HepG2 (cell line): ENCODE data around the gene SNAI1. TPM values are rescaled to one million over a fixed set of nuclear protein-coding genes. Genes with fewer than 3 reads are reported as not detected.
A peak's percentile ranks its signal among the peaks of the same experiment; 100 is the strongest.

Experiments used
- CBX2 ChIP-seq, 2 experiments: fragments of 200-600 bp in 1 of 2; sonication (generic); formaldehyde crosslinking in 1 of 2; IDR thresholded peaks; 2 replicates each; pipeline versions ENCODE4 v1.7.0 to v1.8.1; 2018 to 2022; ENCODE audit warnings: low read depth in 2 of 2, low read length in 1 of 2, mild to moderate bottlenecking in 1 of 2, missing genetic modification reagents in 1 of 2
- HMG20B ChIP-seq: conservative IDR thresholded peaks from 2 replicates; pipeline ENCODE4 v1.6.1; 2016; ENCODE audit warnings: missing genetic modification reagents, missing compliant biosample characterization
- JUNB ChIP-seq: sonication (generic); formaldehyde crosslinking; IDR thresholded peaks from 2 replicates; pipeline ENCODE4 v1.8.0; 2022; ENCODE audit warnings: missing genetic modification reagents, mild to moderate bottlenecking, borderline replicate concordance
- MED1 ChIP-seq: sonication (generic); formaldehyde crosslinking; IDR thresholded peaks from 2 replicates; pipeline ENCODE4 v1.4.0; 2020; ENCODE audit warnings: missing genetic modification reagents
- MYNN ChIP-seq: sonication (generic); formaldehyde crosslinking; IDR thresholded peaks from 2 replicates; pipeline ENCODE4 v1.4.0; 2020; ENCODE audit warnings: mild to moderate bottlenecking, low read depth, missing genetic modification reagents
- NKX3-1 ChIP-seq: sonication (generic); formaldehyde crosslinking; IDR thresholded peaks from 2 replicates; pipeline ENCODE4 v1.5.0; 2020; ENCODE audit warnings: missing genetic modification reagents
- PHF5A ChIP-seq: IDR thresholded peaks from one replicate; pipeline ENCODE4 v1.6.1; 2018; ENCODE audit warnings: low read depth, missing genetic modification reagents; ENCODE audit not compliant: unreplicated experiment
- RFX1 ChIP-seq: fragments of 450-650 bp; IDR thresholded peaks from 2 replicates; pipeline ENCODE4 v1.6.1; 2017
- ZFP36L1 ChIP-seq: sonication (generic); formaldehyde crosslinking; IDR thresholded peaks from 2 replicates; pipeline ENCODE4 v1.8.0; 2022; ENCODE audit warnings: mild to moderate bottlenecking, missing genetic modification reagents, moderate library complexity
- ZMYM4 ChIP-seq: sonication (generic); formaldehyde crosslinking; IDR thresholded peaks from 2 replicates; pipeline ENCODE4 v1.8.1; 2023; ENCODE audit warnings: mild to moderate bottlenecking, missing genetic modification reagents
- ZNF383 ChIP-seq: sonication (generic); formaldehyde crosslinking; IDR thresholded peaks from 2 replicates; pipeline ENCODE4 v1.4.0; 2020; ENCODE audit warnings: missing genetic modification reagents, mild to moderate bottlenecking, borderline replicate concordance
- ZNF441 ChIP-seq: sonication (generic); formaldehyde crosslinking; IDR thresholded peaks from 2 replicates; pipeline ENCODE4 v1.7.0; 2021; ENCODE audit warnings: missing genetic modification reagents, borderline replicate concordance
- ZNF547 ChIP-seq: sonication (generic); formaldehyde crosslinking; IDR thresholded peaks from 2 replicates; pipeline ENCODE4 v1.5.1; 2020; ENCODE audit warnings: mild to moderate bottlenecking, missing genetic modification reagents
- ZNF615 ChIP-seq: sonication (generic); formaldehyde crosslinking; IDR thresholded peaks from 2 replicates; pipeline ENCODE4 v1.5.0; 2020; ENCODE audit warnings: mild to moderate bottlenecking, missing genetic modification reagents, borderline replicate concordance
- polyA plus RNA-seq, 8 experiments: library from polyadenylated mRNA; depleted of rRNA in 3 of 8; stranded (reverse) in 7 of 8; unstranded in 1 of 8; fragments of >200 nt; fragmentation: Illumina TruSeq in 4 of 8; extraction: Trizol in 4 of 8; gene quantifications; 2 replicates each; pipeline versions ENCODE4 v1.2.1 to v1.2.3, GENCODE V29; 2011 to 2016; ENCODE audit warnings: low read depth in 4 of 8, missing spikeins in 1 of 8, mixed read lengths in 1 of 8; ENCODE audit not compliant: insufficient read depth in 1 of 8
- total RNA-seq, 5 experiments: library from RNA; depleted of rRNA; stranded (reverse); fragments of >200 nt; fragmentation: Illumina TruSeq; extraction: Trizol; gene quantifications; 2 replicates each; pipeline ENCODE4 v1.2.3, GENCODE V29; 2016; ENCODE audit warnings: low read depth in 1 of 5
- TF ChIP-seq, protein P1 (sequence below): IDR thresholded peaks from 2 replicates; pipeline ENCODE4 v1.6.1; 2016; ENCODE audit warnings: low read depth, borderline replicate concordance
- TF ChIP-seq, protein P2 (sequence below): sonication (generic); formaldehyde crosslinking; IDR thresholded peaks from 2 replicates; pipeline ENCODE4 v1.5.1; 2020; ENCODE audit warnings: missing genetic modification reagents, mild to moderate bottlenecking, borderline replicate concordance
- TF ChIP-seq, protein P3 (sequence below): sonication (generic); formaldehyde crosslinking; conservative IDR thresholded peaks from 2 replicates; pipeline ENCODE4 v1.8.0; 2022; ENCODE audit warnings: mild to moderate bottlenecking, moderate library complexity, missing genetic modification reagents
- TF ChIP-seq, protein P4 (sequence below): sonication (generic); formaldehyde crosslinking; IDR thresholded peaks from 2 replicates; pipeline ENCODE4 v1.8.0; 2023; ENCODE audit warnings: mild to moderate bottlenecking, missing genetic modification reagents
- TF ChIP-seq, protein P5 (sequence below): IDR thresholded peaks from 2 replicates; pipeline ENCODE4 v1.6.1; 2018; ENCODE audit warnings: missing genetic modification reagents, mild to moderate bottlenecking, missing compliant biosample characterization
- TF ChIP-seq, protein P6 (sequence below): sonication (generic); formaldehyde crosslinking; IDR thresholded peaks from 2 replicates; pipeline ENCODE4 v1.5.0; 2020; ENCODE audit warnings: missing genetic modification reagents
- TF ChIP-seq, protein P7 (sequence below), 2 experiments: fragments of 450-650 bp in 1 of 2; sonication (generic) in 1 of 2; formaldehyde crosslinking; IDR thresholded peaks; 2 replicates each; pipeline versions ENCODE4 v1.5.0 to v1.8.0; 2020 to 2022; ENCODE audit warnings: mild to moderate bottlenecking in 1 of 2, missing genetic modification reagents in 1 of 2

Gene SNAI1
- total and polyA plus RNA-seq, 2 of the 13 experiments (the other 11 are each of a cell fraction or from before 2014, with no cell fraction given) = 1.3 to 1.4 TPM

DNA sequence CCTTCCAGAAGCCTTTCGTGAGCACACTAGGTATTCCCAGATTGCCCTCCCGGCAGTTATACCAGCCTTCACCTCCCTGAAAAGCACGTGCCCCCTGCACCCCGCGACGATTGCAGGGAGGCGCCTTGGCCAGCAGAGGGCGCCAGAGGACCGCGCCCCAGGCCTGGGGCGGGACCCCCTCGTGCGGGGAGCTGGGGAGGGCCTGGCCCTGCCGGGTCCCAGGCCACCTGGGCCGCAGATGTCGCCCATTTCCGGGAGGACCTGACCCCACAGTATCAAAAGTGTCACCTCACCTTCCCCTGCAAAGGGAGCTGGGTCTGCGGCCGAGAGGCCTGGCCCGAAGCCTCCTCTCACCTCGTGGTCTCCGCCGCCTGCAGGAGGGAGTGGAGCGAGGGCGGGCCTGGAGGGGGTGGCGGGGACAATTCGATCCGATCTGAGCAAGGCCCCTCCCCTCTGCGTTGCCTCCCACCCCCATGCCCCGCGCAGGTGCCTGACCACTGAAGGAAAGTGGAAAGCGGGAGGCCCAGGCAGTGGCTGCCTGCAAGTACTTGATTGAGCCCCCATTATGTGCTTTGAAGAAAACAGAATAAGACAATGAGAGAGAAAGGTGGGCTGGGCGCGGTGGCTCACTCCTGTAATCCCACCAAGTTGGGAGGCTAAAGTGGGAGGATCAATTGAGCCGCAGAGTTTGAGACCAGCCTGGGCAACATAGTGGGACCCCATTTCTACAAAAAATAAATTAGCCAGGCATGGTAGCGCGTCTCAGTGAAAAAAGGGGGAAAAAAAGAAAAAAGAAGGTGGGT lies 3.5 kb upstream of the SNAI1 start (continued):
- TF ChIP-seq ZNF547 (CRISPR knock-in tag) (peak; percentile 86), JUNB (CRISPR knock-in tag) (no peak; the same call in 1 of the 2 replicates), ZNF383 (CRISPR knock-in tag) (no peak), ZFP36L1 (CRISPR knock-in tag) (peak; percentile 65; the same call in 1 of the 2 replicates), ZNF441 (peak; percentile 79), RFX1 (no peak), ZMYM4 (CRISPR knock-in tag) (peak; percentile 36), PHF5A (CRISPR knock-in tag) (no peak), NKX3-1 (CRISPR knock-in tag) (peak; percentile 80), MYNN (CRISPR knock-in tag) (peak; percentile 28; the same call in 1 of the 2 replicates), ZNF615 (CRISPR knock-in tag) (no peak), CBX2 (IDR thresholded peaks at IDR 0.05; ENCODE audit: low read depth, low read length) (no peak), CBX2 (CRISPR knock-in tag; IDR thresholded peaks at IDR 0.05; ENCODE audit: low read depth) (peak; percentile 97), HMG20B (CRISPR knock-in tag) (peak; percentile 37; the same call in 1 of the 2 replicates), MED1 (CRISPR knock-in tag) (peak; percentile 74)
- TF ChIP-seq, protein P1, sequence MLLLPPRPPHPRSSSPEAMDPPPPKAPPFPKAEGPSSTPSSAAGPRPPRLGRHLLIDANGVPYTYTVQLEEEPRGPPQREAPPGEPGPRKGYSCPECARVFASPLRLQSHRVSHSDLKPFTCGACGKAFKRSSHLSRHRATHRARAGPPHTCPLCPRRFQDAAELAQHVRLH (CRISPR knock-in tag) = peak; percentile 90
- TF ChIP-seq, protein P2, sequence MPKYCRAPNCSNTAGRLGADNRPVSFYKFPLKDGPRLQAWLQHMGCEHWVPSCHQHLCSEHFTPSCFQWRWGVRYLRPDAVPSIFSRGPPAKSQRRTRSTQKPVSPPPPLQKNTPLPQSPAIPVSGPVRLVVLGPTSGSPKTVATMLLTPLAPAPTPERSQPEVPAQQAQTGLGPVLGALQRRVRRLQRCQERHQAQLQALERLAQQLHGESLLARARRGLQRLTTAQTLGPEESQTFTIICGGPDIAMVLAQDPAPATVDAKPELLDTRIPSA = peak; percentile 67; the same call in 1 of the 2 replicates
- TF ChIP-seq, protein P3, sequence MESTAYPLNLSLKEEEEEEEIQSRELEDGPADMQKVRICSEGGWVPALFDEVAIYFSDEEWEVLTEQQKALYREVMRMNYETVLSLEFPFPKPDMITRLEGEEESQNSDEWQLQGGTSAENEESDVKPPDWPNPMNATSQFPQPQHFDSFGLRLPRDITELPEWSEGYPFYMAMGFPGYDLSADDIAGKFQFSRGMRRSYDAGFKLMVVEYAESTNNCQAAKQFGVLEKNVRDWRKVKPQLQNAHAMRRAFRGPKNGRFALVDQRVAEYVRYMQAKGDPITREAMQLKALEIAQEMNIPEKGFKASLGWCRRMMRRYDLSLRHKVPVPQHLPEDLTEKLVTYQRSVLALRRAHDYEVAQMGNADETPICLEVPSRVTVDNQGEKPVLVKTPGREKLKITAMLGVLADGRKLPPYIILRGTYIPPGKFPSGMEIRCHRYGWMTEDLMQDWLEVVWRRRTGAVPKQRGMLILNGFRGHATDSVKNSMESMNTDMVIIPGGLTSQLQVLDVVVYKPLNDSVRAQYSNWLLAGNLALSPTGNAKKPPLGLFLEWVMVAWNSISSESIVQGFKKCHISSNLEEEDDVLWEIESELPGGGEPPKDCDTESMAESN = peak; percentile 91
- TF ChIP-seq, protein P4, sequence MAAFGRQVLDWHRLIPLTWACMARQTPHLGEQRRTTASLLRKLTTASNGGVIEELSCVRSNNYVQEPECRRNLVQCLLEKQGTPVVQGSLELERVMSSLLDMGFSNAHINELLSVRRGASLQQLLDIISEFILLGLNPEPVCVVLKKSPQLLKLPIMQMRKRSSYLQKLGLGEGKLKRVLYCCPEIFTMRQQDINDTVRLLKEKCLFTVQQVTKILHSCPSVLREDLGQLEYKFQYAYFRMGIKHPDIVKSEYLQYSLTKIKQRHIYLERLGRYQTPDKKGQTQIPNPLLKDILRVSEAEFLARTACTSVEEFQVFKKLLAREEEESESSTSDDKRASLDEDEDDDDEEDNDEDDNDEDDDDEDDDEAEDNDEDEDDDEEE = no peak; the same call in 1 of the 2 replicates
- TF ChIP-seq, protein P5, sequence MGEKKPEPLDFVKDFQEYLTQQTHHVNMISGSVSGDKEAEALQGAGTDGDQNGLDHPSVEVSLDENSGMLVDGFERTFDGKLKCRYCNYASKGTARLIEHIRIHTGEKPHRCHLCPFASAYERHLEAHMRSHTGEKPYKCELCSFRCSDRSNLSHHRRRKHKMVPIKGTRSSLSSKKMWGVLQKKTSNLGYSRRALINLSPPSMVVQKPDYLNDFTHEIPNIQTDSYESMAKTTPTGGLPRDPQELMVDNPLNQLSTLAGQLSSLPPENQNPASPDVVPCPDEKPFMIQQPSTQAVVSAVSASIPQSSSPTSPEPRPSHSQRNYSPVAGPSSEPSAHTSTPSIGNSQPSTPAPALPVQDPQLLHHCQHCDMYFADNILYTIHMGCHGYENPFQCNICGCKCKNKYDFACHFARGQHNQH (CRISPR knock-in tag) = peak; percentile 85; the same call in 1 of the 2 replicates
- TF ChIP-seq, protein P6, sequence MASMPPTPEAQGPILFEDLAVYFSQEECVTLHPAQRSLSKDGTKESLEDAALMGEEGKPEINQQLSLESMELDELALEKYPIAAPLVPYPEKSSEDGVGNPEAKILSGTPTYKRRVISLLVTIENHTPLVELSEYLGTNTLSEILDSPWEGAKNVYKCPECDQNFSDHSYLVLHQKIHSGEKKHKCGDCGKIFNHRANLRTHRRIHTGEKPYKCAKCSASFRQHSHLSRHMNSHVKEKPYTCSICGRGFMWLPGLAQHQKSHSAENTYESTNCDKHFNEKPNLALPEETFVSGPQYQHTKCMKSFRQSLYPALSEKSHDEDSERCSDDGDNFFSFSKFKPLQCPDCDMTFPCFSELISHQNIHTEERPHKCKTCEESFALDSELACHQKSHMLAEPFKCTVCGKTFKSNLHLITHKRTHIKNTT (CRISPR knock-in tag) = no peak
- TF ChIP-seq, protein P7, sequence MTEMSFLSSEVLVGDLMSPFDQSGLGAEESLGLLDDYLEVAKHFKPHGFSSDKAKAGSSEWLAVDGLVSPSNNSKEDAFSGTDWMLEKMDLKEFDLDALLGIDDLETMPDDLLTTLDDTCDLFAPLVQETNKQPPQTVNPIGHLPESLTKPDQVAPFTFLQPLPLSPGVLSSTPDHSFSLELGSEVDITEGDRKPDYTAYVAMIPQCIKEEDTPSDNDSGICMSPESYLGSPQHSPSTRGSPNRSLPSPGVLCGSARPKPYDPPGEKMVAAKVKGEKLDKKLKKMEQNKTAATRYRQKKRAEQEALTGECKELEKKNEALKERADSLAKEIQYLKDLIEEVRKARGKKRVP (CRISPR knock-in tag; IDR thresholded peaks at IDR 0.05) = peak in 1 of 2 experiments; percentile 66; a peak in 1 of 4 replicates
